GM18909 (cell line): Measurements from ENCODE around the gene RAB17.
A peak's percentile ranks its signal among the peaks of the same experiment; 100 is the strongest.

Source experiments
- ATAC-seq: cut with Tn5 transposase; IDR thresholded peaks from one replicate; pipeline ENCODE4 v1.9.1; 2021; ENCODE audit warnings: mild to moderate bottlenecking; ENCODE audit not compliant: unreplicated experiment, poor library complexity

RAB17 gene

GRCh38 chr2:237581326-237581725, 9.2 kb downstream of the RAB17 start:
- no peak for ATAC-seq

- ATAC-seq, result no peak
Measured at GRCh38 chr2:237577956-237578870, 12.3 kb downstream of the RAB17 start.

- ATAC-seq, result no peak
Measured at GRCh38 chr2:237577458-237577857, 13.1 kb downstream of the RAB17 start.

GRCh38 chr2:237576974-237577373, 13.6 kb downstream of the RAB17 start:
- ATAC-seq, result no peak

GRCh38 chr2:237575869-237576862, 14.4 kb downstream of the RAB17 start:
- ATAC-seq, result no peak

GRCh38 chr2:237574894-237575868, 15.4 kb downstream of the RAB17 start:
- no peak for ATAC-seq

- no peak for ATAC-seq
Measured at GRCh38 chr2:237574467-237574866, 16.1 kb downstream of the RAB17 start.

GRCh38 chr2:237573721-237574415, 16.7 kb downstream of the RAB17 start:
- ATAC-seq, result no peak

GRCh38 chr2:237572742-237573101, 17.8 kb downstream of the RAB17 start:
- no peak for ATAC-seq

- ATAC-seq, result peak; percentile 76
Measured at GRCh38 chr2:237572021-237572741, 18.4 kb downstream of the RAB17 start.

- ATAC-seq, result no peak
Measured at GRCh38 chr2:237571551-237571950, 19.0 kb downstream of the RAB17 start.

- ATAC-seq, result no peak
Measured at GRCh38 chr2:237570776-237571335, 19.7 kb downstream of the RAB17 start.

- ATAC-seq, result no peak
Measured at GRCh38 chr2:237569896-237570295, 20.6 kb downstream of the RAB17 start.

- ATAC-seq, result no peak
Measured at GRCh38 chr2:237569041-237569440, 21.5 kb downstream of the RAB17 start.

- ATAC-seq, result no peak
Measured at GRCh38 chr2:237568121-237568660, 22.3 kb downstream of the RAB17 start.

GRCh38 chr2:237567276-237568029, 23.1 kb downstream of the RAB17 start:
- ATAC-seq, result no peak
